ENCODE measurements around the gene ATOSA. TPM values are rescaled to one million over a fixed set of nuclear protein-coding genes. Genes with fewer than 3 reads are reported as not detected.

The ATOSA gene
- total RNA-seq, 1 experiment from 2014 or later = 5.8 TPM

DNA sequence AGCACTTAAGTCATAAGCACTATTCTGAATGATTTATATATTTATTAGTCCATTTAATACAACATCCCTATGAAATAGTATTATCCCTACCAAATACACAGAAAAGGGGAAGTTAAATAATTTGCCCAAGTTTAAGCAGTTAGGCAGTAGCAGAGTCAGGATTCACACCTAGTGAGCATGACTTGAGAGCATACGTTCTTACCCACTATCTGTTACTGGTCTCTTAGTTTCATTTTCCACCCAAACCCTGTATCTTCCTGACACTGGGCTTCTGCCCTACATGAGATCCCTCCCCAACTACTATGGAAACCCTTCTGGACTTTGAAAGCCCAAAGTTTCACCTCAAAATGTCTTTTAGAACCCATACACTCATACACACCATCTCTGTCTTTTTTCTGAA lies 4.4 kb upstream of the ATOSA start:
- no peak overlapping the region for H3K27ac ChIP-seq (ENCODE audit: insufficient read length, low read depth, low read length)
- no peak overlapping the region for H4K91ac ChIP-seq (ENCODE audit: insufficient read length, low read depth, low read length)
- H3K9me3 Mint-ChIP-seq = no peaks in the 10 kb centered on the region
- WGBS (ENCODE audit: extremely low coverage, insufficient read length, low lambda C conversion rate) = no CpG with 5 or more reads among the region's 1 CpG
- no peak overlapping the region for H2AFZ ChIP-seq (ENCODE audit: low read length)
- H2BK12ac ChIP-seq (ENCODE audit: insufficient read length, low read depth, low read length) = no peak overlapping the region
- H3K79me1 ChIP-seq (ENCODE audit: insufficient read depth, low read depth, low read length, poor library complexity, severe bottlenecking) = no peaks in the 10 kb centered on the region
- TF ChIP-seq, protein P1, sequence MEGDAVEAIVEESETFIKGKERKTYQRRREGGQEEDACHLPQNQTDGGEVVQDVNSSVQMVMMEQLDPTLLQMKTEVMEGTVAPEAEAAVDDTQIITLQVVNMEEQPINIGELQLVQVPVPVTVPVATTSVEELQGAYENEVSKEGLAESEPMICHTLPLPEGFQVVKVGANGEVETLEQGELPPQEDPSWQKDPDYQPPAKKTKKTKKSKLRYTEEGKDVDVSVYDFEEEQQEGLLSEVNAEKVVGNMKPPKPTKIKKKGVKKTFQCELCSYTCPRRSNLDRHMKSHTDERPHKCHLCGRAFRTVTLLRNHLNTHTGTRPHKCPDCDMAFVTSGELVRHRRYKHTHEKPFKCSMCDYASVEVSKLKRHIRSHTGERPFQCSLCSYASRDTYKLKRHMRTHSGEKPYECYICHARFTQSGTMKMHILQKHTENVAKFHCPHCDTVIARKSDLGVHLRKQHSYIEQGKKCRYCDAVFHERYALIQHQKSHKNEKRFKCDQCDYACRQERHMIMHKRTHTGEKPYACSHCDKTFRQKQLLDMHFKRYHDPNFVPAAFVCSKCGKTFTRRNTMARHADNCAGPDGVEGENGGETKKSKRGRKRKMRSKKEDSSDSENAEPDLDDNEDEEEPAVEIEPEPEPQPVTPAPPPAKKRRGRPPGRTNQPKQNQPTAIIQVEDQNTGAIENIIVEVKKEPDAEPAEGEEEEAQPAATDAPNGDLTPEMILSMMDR (conservative IDR thresholded peaks at IDR 0.05) = no peak
- no peak overlapping the region for H3K27ac Mint-ChIP-seq
- no peak for DNase-seq
- H4K5ac ChIP-seq (ENCODE audit: insufficient read length, low read depth, low read length) = no peak overlapping the region
- H4K8ac ChIP-seq (replicated peaks; ENCODE audit: insufficient read length, low read depth, low read length) = no peak overlapping the region
- no peak overlapping the region for H2AK5ac ChIP-seq (ENCODE audit: insufficient read length, low read length)
- no peaks in the 10 kb centered on the region for H3K79me2 ChIP-seq (ENCODE audit: insufficient read depth, low read length)
- H3K27me3 Mint-ChIP-seq (ENCODE audit: low read depth) = peaks cover 14% of the 10 kb centered on the region
- H3K27me3 ChIP-seq (ENCODE audit: insufficient read depth, low read length) = no peaks in the 10 kb centered on the region
- peaks cover 7 to 10% of the 10 kb centered on the region in 2 experiments for H3K4me1 Mint-ChIP-seq
- no peaks in the 10 kb centered on the region for H3K36me3 Mint-ChIP-seq (ENCODE audit: insufficient read depth in 1 of 3, low read depth in 3 of 3)
- H2BK120ac ChIP-seq (ENCODE audit: low read depth, low read length, poor library complexity, severe bottlenecking) = no peak overlapping the region
- H2BK20ac ChIP-seq (ENCODE audit: low read depth, low read length, poor library complexity, severe bottlenecking) = no peak overlapping the region
- H3K4me2 ChIP-seq (ENCODE audit: insufficient read depth, insufficient read length, low read length) = no peak overlapping the region
- no peak overlapping the region for H3K4ac ChIP-seq (ENCODE audit: low read depth, low read length)
- no peak overlapping the region for H3K23ac ChIP-seq (ENCODE audit: insufficient read length, low read depth, low read length)
- no peak overlapping the region for H3K14ac ChIP-seq (ENCODE audit: insufficient read depth, low read length)
- no peak overlapping the region for H2BK15ac ChIP-seq (ENCODE audit: low read depth, low read length)
- no peaks in the 10 kb centered on the region for H3K9me3 ChIP-seq (ENCODE audit: control insufficient read depth, low read depth, low read length)
- H3K56ac ChIP-seq (ENCODE audit: insufficient read length, low read depth, low read length) = no peak overlapping the region
- H2BK5ac ChIP-seq (ENCODE audit: insufficient read length, low read length) = no peak overlapping the region
- H3K18ac ChIP-seq (ENCODE audit: insufficient read length, low read depth, low read length) = no peak overlapping the region
- peaks cover 2% of the 10 kb centered on the region for H3K23me2 ChIP-seq (ENCODE audit: insufficient read length, low read depth, low read length, poor library complexity, severe bottlenecking)
- no peaks in the 10 kb centered on the region for H4K20me1 ChIP-seq (ENCODE audit: control insufficient read depth, insufficient read depth, insufficient read length)
- no peak overlapping the region for H3K9ac ChIP-seq (ENCODE audit: extremely low read depth, insufficient read length, low read length)
- no peak overlapping the region for H3K4me3 Mint-ChIP-seq
- peaks cover 3% of the 10 kb centered on the region; the same call in 1 of the 2 replicates for H3K4me1 ChIP-seq (ENCODE audit: insufficient read depth, low read length)
- no peak overlapping the region for H3T11ph ChIP-seq (ENCODE audit: low read length)
